ENCODE results near the gene TCERG1L. TPM values are rescaled to one million over a fixed set of nuclear protein-coding genes. Genes with fewer than 3 reads are reported as not detected.

Gene TCERG1L
- total RNA-seq, 2 donors from 2014 or later = 1.6 to 4.5 TPM

DNA sequence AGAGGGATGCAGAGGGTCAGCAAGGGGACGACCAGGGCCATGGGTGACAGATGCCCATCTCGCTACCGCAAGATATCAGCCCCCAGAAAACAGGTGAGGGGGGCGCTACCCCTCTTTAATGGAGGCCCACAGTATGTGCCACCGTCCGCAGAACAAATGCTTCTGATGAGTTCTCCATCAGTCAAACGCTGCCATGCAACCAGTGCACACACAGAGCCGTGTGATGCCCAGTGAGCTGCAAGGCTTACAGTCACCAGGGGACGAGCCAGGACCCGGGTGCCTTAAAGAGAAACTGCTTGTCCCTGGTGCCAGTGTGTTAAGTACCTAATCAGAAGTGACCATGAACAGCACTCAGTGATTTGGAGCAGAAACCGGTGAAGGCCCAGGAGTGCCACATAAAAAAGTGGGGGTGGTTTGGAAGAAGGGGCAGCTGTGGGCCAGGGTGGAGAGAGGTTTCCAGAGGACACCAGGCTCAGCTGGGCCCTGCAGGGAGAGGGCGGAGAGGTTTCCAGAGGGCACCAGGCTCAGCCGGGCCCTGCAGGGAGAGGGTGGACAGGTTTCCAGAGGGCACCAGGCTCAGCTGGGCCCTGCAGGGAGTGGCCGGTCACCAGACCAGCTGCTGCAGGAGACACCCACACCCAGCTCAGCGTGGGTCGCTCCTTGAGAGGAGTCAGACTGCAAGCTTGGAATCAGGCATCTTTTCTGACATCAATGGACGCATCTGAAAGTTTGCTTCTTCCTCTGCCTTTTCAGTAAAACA, 50.9 kb downstream of the TCERG1L start:
- TF ChIP-seq, protein P1, sequence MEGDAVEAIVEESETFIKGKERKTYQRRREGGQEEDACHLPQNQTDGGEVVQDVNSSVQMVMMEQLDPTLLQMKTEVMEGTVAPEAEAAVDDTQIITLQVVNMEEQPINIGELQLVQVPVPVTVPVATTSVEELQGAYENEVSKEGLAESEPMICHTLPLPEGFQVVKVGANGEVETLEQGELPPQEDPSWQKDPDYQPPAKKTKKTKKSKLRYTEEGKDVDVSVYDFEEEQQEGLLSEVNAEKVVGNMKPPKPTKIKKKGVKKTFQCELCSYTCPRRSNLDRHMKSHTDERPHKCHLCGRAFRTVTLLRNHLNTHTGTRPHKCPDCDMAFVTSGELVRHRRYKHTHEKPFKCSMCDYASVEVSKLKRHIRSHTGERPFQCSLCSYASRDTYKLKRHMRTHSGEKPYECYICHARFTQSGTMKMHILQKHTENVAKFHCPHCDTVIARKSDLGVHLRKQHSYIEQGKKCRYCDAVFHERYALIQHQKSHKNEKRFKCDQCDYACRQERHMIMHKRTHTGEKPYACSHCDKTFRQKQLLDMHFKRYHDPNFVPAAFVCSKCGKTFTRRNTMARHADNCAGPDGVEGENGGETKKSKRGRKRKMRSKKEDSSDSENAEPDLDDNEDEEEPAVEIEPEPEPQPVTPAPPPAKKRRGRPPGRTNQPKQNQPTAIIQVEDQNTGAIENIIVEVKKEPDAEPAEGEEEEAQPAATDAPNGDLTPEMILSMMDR (conservative IDR thresholded peaks at IDR 0.05) = no peak
- Mint-ChIP-seq H3K4me3 (no peak overlapping the region), H3K27me3 (ENCODE audit: insufficient read depth) (no peaks in the 10 kb centered on the region), H3K27ac (no peak overlapping the region), H3K36me3 (ENCODE audit: low read depth) (no peaks in the 10 kb centered on the region), H3K9me3 (no peaks in the 10 kb centered on the region), H3K4me1 (peaks cover 2% of the 10 kb centered on the region)
- DNase-seq = no peak
- Histone ChIP-seq H3K36me3 (ENCODE audit: control insufficient read depth, insufficient read depth, low read length) (no peaks in the 10 kb centered on the region), H3K9me3 (ENCODE audit: control insufficient read depth, low read length) (no peaks in the 10 kb centered on the region), H3K27ac (ENCODE audit: low read depth, low read length) (no peak overlapping the region), H3K4me3 (ENCODE audit: low read length) (no peak overlapping the region), H3K27me3 (ENCODE audit: control insufficient read depth, insufficient read depth, low read length, poor library complexity, severe bottlenecking) (no peaks in the 10 kb centered on the region), H3K4me1 (ENCODE audit: control insufficient read depth, insufficient read depth, low read length) (no peaks in the 10 kb centered on the region), H3K9ac (ENCODE audit: extremely low read depth, low read length, poor library complexity, severe bottlenecking) (no peak overlapping the region)
- WGBS, 2 experiments (ENCODE audit: insufficient coverage in 1 of 2, insufficient read length in 1 of 2) = 93 to 95% methylated on average over 15 to 17 of the region's 17 CpGs

DNA sequence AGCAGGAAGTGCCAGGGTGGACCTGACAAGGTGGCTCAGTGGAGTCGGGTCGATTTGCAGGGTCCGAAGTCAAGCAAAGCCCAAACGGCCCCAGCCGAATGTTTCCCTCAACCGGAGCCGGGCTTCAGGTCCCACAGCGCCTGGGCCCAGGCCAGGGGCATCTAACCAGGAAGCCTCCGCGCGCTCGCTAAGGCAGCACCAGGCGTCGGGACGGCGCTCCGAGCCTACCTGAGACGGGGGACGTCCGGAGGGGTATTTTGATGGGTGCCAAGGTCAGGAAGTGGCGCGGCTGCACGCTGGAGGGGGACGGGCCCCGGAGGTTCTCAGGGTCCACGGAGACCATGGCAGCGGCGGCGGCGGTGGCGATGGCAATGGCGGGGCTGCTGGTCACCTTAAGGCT, 51.5 kb downstream of the TCERG1L start:
- 95 to 97% methylated on average over 13 to 32 of the region's 32 CpGs for WGBS, 2 experiments (ENCODE audit: insufficient coverage in 1 of 2, insufficient read length in 1 of 2)
- H3K36me3 ChIP-seq (ENCODE audit: control insufficient read depth, insufficient read depth, low read length) = no peaks in the 10 kb centered on the region
- H3K27ac Mint-ChIP-seq = no peak overlapping the region
- no peaks in the 10 kb centered on the region for H3K27me3 ChIP-seq (ENCODE audit: control insufficient read depth, insufficient read depth, low read length, poor library complexity, severe bottlenecking)
- DNase-seq = no peak
- no peaks in the 10 kb centered on the region for H3K36me3 Mint-ChIP-seq (ENCODE audit: low read depth)
- H3K9ac ChIP-seq (ENCODE audit: extremely low read depth, low read length, poor library complexity, severe bottlenecking) = no peak overlapping the region
- H3K27ac ChIP-seq (ENCODE audit: low read depth, low read length) = no peak overlapping the region
- H3K27me3 Mint-ChIP-seq (ENCODE audit: insufficient read depth) = no peaks in the 10 kb centered on the region
- H3K4me1 ChIP-seq (ENCODE audit: control insufficient read depth, insufficient read depth, low read length) = no peaks in the 10 kb centered on the region
- H3K4me3 ChIP-seq (ENCODE audit: low read length) = no peak overlapping the region
- no peaks in the 10 kb centered on the region for H3K9me3 Mint-ChIP-seq
- no peak overlapping the region for H3K4me3 Mint-ChIP-seq
- TF ChIP-seq, protein P1 (conservative IDR thresholded peaks at IDR 0.05) = no peak
- no peaks in the 10 kb centered on the region for H3K9me3 ChIP-seq (ENCODE audit: control insufficient read depth, low read length)
- H3K4me1 Mint-ChIP-seq = peaks cover 2% of the 10 kb centered on the region

DNA sequence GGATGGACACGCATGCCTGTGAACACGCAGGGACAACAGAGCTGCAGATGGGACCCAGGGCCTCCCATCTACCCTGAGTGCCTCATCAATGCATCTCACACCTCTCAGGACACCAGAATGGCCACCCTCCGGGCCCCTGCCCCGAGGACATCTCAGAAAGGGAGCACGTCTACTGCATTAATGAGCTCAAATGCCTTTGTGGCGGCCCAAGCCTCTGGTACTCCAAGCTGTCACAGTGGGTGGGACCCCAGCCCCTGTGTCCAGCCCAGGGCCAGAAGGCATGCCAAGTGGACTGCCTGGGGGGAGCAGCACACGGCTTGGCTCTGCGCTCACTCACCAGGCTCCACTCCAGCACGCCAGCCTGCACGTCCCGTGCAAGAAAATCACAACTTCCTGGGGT, 52.0 kb downstream of the TCERG1L start:
- Histone ChIP-seq H3K36me3 (ENCODE audit: control insufficient read depth, insufficient read depth, low read length) (no peaks in the 10 kb centered on the region), H3K9me3 (ENCODE audit: control insufficient read depth, low read length) (no peaks in the 10 kb centered on the region), H3K9ac (ENCODE audit: extremely low read depth, low read length, poor library complexity, severe bottlenecking) (no peak overlapping the region), H3K4me1 (ENCODE audit: control insufficient read depth, insufficient read depth, low read length) (no peaks in the 10 kb centered on the region), H3K27me3 (ENCODE audit: control insufficient read depth, insufficient read depth, low read length, poor library complexity, severe bottlenecking) (no peaks in the 10 kb centered on the region), H3K4me3 (ENCODE audit: low read length) (no peak overlapping the region), H3K27ac (ENCODE audit: low read depth, low read length) (no peak overlapping the region)
- Mint-ChIP-seq H3K27ac (no peak overlapping the region), H3K9me3 (no peaks in the 10 kb centered on the region), H3K36me3 (ENCODE audit: low read depth) (no peaks in the 10 kb centered on the region), H3K27me3 (ENCODE audit: insufficient read depth) (no peaks in the 10 kb centered on the region), H3K4me1 (peaks cover 2% of the 10 kb centered on the region), H3K4me3 (no peak overlapping the region)
- TF ChIP-seq, protein P1 (conservative IDR thresholded peaks at IDR 0.05) = no peak
- 85 to 88% methylated on average over 10 to 11 of the region's 11 CpGs for WGBS, 2 experiments (ENCODE audit: insufficient coverage in 1 of 2, insufficient read length in 1 of 2)
- no peak for DNase-seq

Data from endodermal cell (in vitro differentiated cells).